ENCODE measurements around the gene EVI2A. TPM values are rescaled to one million over a fixed set of nuclear protein-coding genes. Genes with fewer than 3 reads are reported as not detected.
A peak's percentile ranks its signal among the peaks of the same experiment; 100 is the strongest.
"Not testable (repeated sequence)": the region's sequence is repeated elsewhere in the genome, so short reads cannot be mapped to it uniquely, and the experiment has no call there.

The EVI2A gene
- 8.1 and 8.9 TPM in 2 replicates for total RNA-seq (2014; rRNA removed; shearing (Covaris generic))
- 3.0 and 5.1 TPM in 2 replicates for polyA plus RNA-seq (2015; cell fraction: cytosol; rRNA removed)
- 2.3 and 5.2 TPM in 2 replicates for polyA plus RNA-seq (2015; cell fraction: nucleus; rRNA removed)

- in situ Hi-C loops (cut with HindIII; ENCODE audit: low pct_unique_long_range_greater_than_20kb, low sequenced_read_pairs), result no loop called here
- peak; percentile 92 for DNase-seq (ENCODE audit: low read depth, low spot score)
Observed at GRCh38 chr17:31321481-31321880, at the start of gene EVI2A. EVI2A (minus strand) TSS chr17:31321622; CDS start chr17:31319013, 2,609 bp downstream.

GRCh38 chr17:31369266-31369665, 47.8 kb upstream of the EVI2A start:
- no peak for DNase-seq (ENCODE audit: low read depth, low spot score)
- in situ Hi-C loops (cut with HindIII; ENCODE audit: low pct_unique_long_range_greater_than_20kb, low sequenced_read_pairs), result no loop called here

GRCh38 chr17:31366088-31366487, 44.7 kb upstream of the EVI2A start:
- in situ Hi-C loops (cut with HindIII; ENCODE audit: low pct_unique_long_range_greater_than_20kb, low sequenced_read_pairs), result no loop called here
- DNase-seq (ENCODE audit: low read depth, low spot score), result no peak

- in situ Hi-C loops (cut with HindIII; ENCODE audit: low pct_unique_long_range_greater_than_20kb, low sequenced_read_pairs), result no loop called here
- DNase-seq (ENCODE audit: low read depth, low spot score), result no peak
Observed at GRCh38 chr17:31364012-31364411, 42.6 kb upstream of the EVI2A start.

- in situ Hi-C loops (cut with HindIII; ENCODE audit: low pct_unique_long_range_greater_than_20kb, low sequenced_read_pairs), result no loop called here
Observed at GRCh38 chr17:31357839-31358394, 36.5 kb upstream of the EVI2A start.

GRCh38 chr17:31357091-31357490, 35.7 kb upstream of the EVI2A start:
- no peak for DNase-seq (ENCODE audit: low read depth, low spot score)
- in situ Hi-C loops (cut with HindIII; ENCODE audit: low pct_unique_long_range_greater_than_20kb, low sequenced_read_pairs), result no loop called here

More at GRCh38 chr17:31357839-31358394, 36.5 kb upstream of the EVI2A start:
- no peak for DNase-seq (ENCODE audit: low read depth, low spot score)

GRCh38 chr17:31355935-31356334, 34.5 kb upstream of the EVI2A start:
- DNase-seq (ENCODE audit: low read depth, low spot score), result no peak
- in situ Hi-C loops (cut with HindIII; ENCODE audit: low pct_unique_long_range_greater_than_20kb, low sequenced_read_pairs), result no loop called here

GRCh38 chr17:31349454-31349853, 28.0 kb upstream of the EVI2A start:
- no peak for DNase-seq (ENCODE audit: low read depth, low spot score)
- in situ Hi-C loops (cut with HindIII; ENCODE audit: low pct_unique_long_range_greater_than_20kb, low sequenced_read_pairs), result no loop called here

- DNase-seq (ENCODE audit: low read depth, low spot score); in situ Hi-C loops (cut with HindIII; ENCODE audit: low pct_unique_long_range_greater_than_20kb, low sequenced_read_pairs): not testable (repeated sequence)
Observed at GRCh38 chr17:31345191-31345747, 23.8 kb upstream of the EVI2A start.

- in situ Hi-C loops (cut with HindIII; ENCODE audit: low pct_unique_long_range_greater_than_20kb, low sequenced_read_pairs), result no loop called here
- DNase-seq (ENCODE audit: low read depth, low spot score), result no peak
Observed at GRCh38 chr17:31339906-31340661, 18.7 kb upstream of the EVI2A start.

GRCh38 chr17:31329221-31329620, 7.8 kb upstream of the EVI2A start:
- no peak for DNase-seq (ENCODE audit: low read depth, low spot score)
- in situ Hi-C loops (cut with HindIII; ENCODE audit: low pct_unique_long_range_greater_than_20kb, low sequenced_read_pairs), result no loop called here

- in situ Hi-C loops (cut with HindIII; ENCODE audit: low pct_unique_long_range_greater_than_20kb, low sequenced_read_pairs), result no loop called here
- DNase-seq (ENCODE audit: low read depth, low spot score), result no peak
Observed at GRCh38 chr17:31328160-31328535, 6.7 kb upstream of the EVI2A start.

- in situ Hi-C loops (cut with HindIII; ENCODE audit: low pct_unique_long_range_greater_than_20kb, low sequenced_read_pairs), result no loop called here
- no peak for DNase-seq (ENCODE audit: low read depth, low spot score)
Observed at GRCh38 chr17:31327534-31328159, 6.2 kb upstream of the EVI2A start.

GRCh38 chr17:31323551-31323950, 2.1 kb upstream of the EVI2A start:
- in situ Hi-C loops (cut with HindIII; ENCODE audit: low pct_unique_long_range_greater_than_20kb, low sequenced_read_pairs), result no loop called here
- DNase-seq (ENCODE audit: low read depth, low spot score), result no peak

- no peak for DNase-seq (ENCODE audit: low read depth, low spot score)
- in situ Hi-C loops (cut with HindIII; ENCODE audit: low pct_unique_long_range_greater_than_20kb, low sequenced_read_pairs), result no loop called here
Observed at GRCh38 chr17:31321966-31322365, 544 bp upstream of the EVI2A start.

- in situ Hi-C loops (cut with HindIII; ENCODE audit: low pct_unique_long_range_greater_than_20kb, low sequenced_read_pairs), result no loop called here
- DNase-seq (ENCODE audit: low read depth, low spot score), result peak; percentile 28
Observed at GRCh38 chr17:31320791-31321190, 631 bp downstream of the EVI2A start.

- in situ Hi-C loops (cut with HindIII; ENCODE audit: low pct_unique_long_range_greater_than_20kb, low sequenced_read_pairs), result no loop called here
- no peak for DNase-seq (ENCODE audit: low read depth, low spot score)
Observed at GRCh38 chr17:31320241-31320640, 1.2 kb downstream of the EVI2A start.

- DNase-seq (ENCODE audit: low read depth, low spot score), result no peak
- in situ Hi-C loops (cut with HindIII; ENCODE audit: low pct_unique_long_range_greater_than_20kb, low sequenced_read_pairs), result no loop called here
Observed at GRCh38 chr17:31318851-31319661, 2.4 kb downstream of the EVI2A start.

All from SK-MEL-5 (cell line).